ENCODE measurements around the gene C3orf18.

DNA sequence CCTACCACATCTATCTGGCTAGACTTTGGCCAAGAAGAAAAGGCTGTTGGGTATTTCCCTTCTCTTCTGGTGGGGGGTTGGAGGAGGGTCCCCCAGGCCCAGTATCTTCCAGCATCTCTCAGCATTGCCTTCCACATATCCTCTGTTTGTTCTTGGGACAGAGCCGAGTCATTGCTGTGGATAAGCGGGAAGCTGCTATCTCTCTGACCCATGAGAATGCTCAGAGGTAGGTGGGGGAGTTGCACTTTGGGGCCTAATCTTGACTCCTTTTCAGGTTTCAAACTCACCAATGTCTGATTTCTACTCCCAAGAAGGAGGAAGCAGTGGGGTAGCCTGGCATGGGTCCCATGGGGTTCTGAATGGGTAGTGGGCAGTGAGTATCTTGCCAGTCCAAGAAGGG, 9.8 kb upstream of the C3orf18 start:
- TF ChIP-seq, protein P1, sequence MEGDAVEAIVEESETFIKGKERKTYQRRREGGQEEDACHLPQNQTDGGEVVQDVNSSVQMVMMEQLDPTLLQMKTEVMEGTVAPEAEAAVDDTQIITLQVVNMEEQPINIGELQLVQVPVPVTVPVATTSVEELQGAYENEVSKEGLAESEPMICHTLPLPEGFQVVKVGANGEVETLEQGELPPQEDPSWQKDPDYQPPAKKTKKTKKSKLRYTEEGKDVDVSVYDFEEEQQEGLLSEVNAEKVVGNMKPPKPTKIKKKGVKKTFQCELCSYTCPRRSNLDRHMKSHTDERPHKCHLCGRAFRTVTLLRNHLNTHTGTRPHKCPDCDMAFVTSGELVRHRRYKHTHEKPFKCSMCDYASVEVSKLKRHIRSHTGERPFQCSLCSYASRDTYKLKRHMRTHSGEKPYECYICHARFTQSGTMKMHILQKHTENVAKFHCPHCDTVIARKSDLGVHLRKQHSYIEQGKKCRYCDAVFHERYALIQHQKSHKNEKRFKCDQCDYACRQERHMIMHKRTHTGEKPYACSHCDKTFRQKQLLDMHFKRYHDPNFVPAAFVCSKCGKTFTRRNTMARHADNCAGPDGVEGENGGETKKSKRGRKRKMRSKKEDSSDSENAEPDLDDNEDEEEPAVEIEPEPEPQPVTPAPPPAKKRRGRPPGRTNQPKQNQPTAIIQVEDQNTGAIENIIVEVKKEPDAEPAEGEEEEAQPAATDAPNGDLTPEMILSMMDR (IDR thresholded peaks at IDR 0.05; ENCODE audit: low read depth, low read length): no peak
- no peak for TF ChIP-seq EZH2phosphoT487 (IDR thresholded peaks at IDR 0.05; ENCODE audit: low read depth)
